Transverse colon (tissue), 4 donors: ENCODE measurements around the gene TMPRSS9. TPM values are rescaled to one million over a fixed set of nuclear protein-coding genes. Genes with fewer than 3 reads are reported as not detected.
"Not testable (repeated sequence)": the region's sequence is repeated elsewhere in the genome, so short reads cannot be mapped to it uniquely, and the experiment has no call there.

Source experiments
- DNase-seq: peaks from one replicate; pipeline ENCODE4 v3.0.0-alpha.2; 2019
- H3K27ac ChIP-seq, 4 donors: fragments of 200-600 bp; sonication (generic); 2 replicates each; pipeline ENCODE4 v1.5.1; 2016 to 2018; ENCODE audit warnings: inconsistent platforms in 4 of 4
- H3K27me3 ChIP-seq: fragments of 200-600 bp; sonication (generic); 2 replicates; pipeline ENCODE4 v1.5.1; 2017; ENCODE audit warnings: inconsistent platforms
- H3K36me3 ChIP-seq, 4 donors: fragments of 200-600 bp; sonication (generic); 2 replicates each; pipeline ENCODE4 v1.5.1; 2017 to 2019; ENCODE audit warnings: inconsistent platforms in 4 of 4
- H3K4me1 ChIP-seq, 4 donors: fragments of 200-600 bp; sonication (generic); 2 replicates each; pipeline ENCODE4 v1.5.1; 2017 to 2020; ENCODE audit warnings: inconsistent platforms in 4 of 4
- H3K4me3 ChIP-seq, 4 donors: fragments of 200-600 bp; sonication (generic); 1 replicate in 1 of 4; 2 replicates in 3 of 4; pipeline versions ENCODE4 v1.5.1 to v1.6.1; 2017 to 2019; ENCODE audit warnings: inconsistent platforms in 4 of 4
- H3K9me3 ChIP-seq, 2 donors: fragments of 200-600 bp; sonication (generic); 2 replicates each; pipeline ENCODE4 v1.5.1; 2017 to 2019; ENCODE audit warnings: inconsistent platforms in 2 of 2
- EP300 ChIP-seq: sonication (generic); formaldehyde crosslinking; IDR thresholded peaks from one replicate; pipeline ENCODE4 v1.6.1; 2017; ENCODE audit warnings: antibody characterized with exemption, low read depth
- POLR2A ChIP-seq: fragments of 450-650 bp; IDR thresholded peaks from one replicate; pipeline ENCODE4 v1.6.1; 2016; ENCODE audit warnings: antibody characterized with exemption, mild to moderate bottlenecking, moderate library complexity
- POLR2AphosphoS5 ChIP-seq, 3 donors: sonication (generic); formaldehyde crosslinking; IDR thresholded peaks; one replicate each; pipeline ENCODE4 v1.6.1; 2016; ENCODE audit warnings: antibody characterized with exemption in 3 of 3
- WGBS, 2 donors: methylation state at CpG; one replicate each; pipeline ENCODE4 v1.1.5; 2018; ENCODE audit warnings: low coverage in 1 of 2; 5-methylcytosine and 5-hydroxymethylcytosine counted together
- in situ Hi-C, 4 donors: fragments of 200-750 bp; cut with MboI; loops; one replicate each; pipeline versions ENCODE4 v1.15.0 to v1.15.1; 2017; ENCODE audit warnings: low sequenced_read_pairs in 3 of 4, low pct_ligation_motif_present in 1 of 4, low pct_unique_long_range_greater_than_20kb in 1 of 4
- intact Hi-C: fragments of 100-400 bp; cut with DNase I; formaldehyde crosslinking; loops from one replicate; pipeline ENCODE4 v1.15.1; 2023; ENCODE audit warnings: low total_unique reads
- total RNA-seq, 4 donors: library from RNA; depleted of rRNA; stranded (reverse); fragments of >200 nt; gene quantifications; one replicate each; pipeline ENCODE4 v1.1.0, GENCODE V29; 2016
- TF ChIP-seq, protein P1 (sequence below), 5 experiments: fragments of 200-600 bp in 3 of 5; fragments of 450-650 bp in 2 of 5; sonication (generic) in 3 of 5; IDR thresholded peaks; 1 replicate in 2 of 5; 2 replicates in 3 of 5; pipeline ENCODE4 v1.5.1; 2016 to 2017; ENCODE audit warnings: antibody characterized with exemption in 5 of 5, inconsistent platforms in 3 of 5, mild to moderate bottlenecking in 2 of 5, moderate library complexity in 1 of 5

TMPRSS9 gene
- total RNA-seq, 4 donors from 2014 or later, result 0.27 TPM; not detected in 3

DNA sequence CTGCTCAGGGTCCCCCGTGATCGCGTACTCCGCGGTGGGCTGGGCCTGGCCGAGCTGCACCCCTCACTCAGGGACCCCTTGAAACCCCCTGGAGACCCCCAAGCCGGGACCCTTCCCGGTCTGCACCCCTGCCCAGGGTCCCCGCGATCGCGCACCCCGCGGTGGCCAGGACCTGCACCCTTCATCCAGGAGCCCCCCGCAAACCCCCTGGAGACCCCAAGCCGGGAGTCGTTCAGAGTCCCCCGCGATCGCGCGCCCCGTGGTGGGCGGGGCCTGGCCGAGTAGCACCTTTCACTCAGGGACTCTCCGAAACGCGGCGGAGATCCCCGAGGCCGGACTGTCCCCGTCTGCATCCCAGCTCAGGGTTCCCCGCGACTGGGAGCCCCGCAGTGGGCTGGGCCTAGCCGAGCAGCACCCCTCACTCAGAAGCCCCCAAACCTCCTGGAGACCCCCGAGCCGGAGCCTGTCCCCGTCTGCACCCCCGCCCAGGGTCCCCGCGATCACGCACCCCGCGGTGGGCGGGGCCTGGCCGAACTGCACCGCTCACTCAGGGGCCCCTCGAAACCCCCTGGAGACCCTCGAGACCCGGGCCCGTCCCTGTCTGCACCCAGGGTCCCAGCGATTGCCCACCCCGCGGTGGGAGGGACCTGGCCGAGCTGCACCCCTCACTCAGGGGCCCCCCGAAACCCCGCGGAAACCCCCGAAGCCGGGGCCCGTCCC lies 95.9 kb downstream of the TMPRSS9 start:
- Histone ChIP-seq H3K27ac (peak overlapping the region; percentile 49 to 87 (median 84)), H3K9me3 (no peaks in the 10 kb centered on the region), H3K4me1 (peaks cover 8 to 20% (median 16%) of the 10 kb centered on the region in 4 donors), H3K4me3 (peak overlapping the region; percentile 81 to 100 (median 96)), H3K27me3 (no peaks in the 10 kb centered on the region), H3K36me3 (no peaks in the 10 kb centered on the region)
- WGBS, 2 donors, result 1% methylated on average over 21 of the region's 62 CpGs; no CpG with 5 or more reads in 1 of the 2 donors
- TF ChIP-seq EP300 (no peak), POLR2A (no peak), POLR2AphosphoS5 (IDR thresholded peaks at IDR 0.05) (no peak)
- TF ChIP-seq, protein P1, sequence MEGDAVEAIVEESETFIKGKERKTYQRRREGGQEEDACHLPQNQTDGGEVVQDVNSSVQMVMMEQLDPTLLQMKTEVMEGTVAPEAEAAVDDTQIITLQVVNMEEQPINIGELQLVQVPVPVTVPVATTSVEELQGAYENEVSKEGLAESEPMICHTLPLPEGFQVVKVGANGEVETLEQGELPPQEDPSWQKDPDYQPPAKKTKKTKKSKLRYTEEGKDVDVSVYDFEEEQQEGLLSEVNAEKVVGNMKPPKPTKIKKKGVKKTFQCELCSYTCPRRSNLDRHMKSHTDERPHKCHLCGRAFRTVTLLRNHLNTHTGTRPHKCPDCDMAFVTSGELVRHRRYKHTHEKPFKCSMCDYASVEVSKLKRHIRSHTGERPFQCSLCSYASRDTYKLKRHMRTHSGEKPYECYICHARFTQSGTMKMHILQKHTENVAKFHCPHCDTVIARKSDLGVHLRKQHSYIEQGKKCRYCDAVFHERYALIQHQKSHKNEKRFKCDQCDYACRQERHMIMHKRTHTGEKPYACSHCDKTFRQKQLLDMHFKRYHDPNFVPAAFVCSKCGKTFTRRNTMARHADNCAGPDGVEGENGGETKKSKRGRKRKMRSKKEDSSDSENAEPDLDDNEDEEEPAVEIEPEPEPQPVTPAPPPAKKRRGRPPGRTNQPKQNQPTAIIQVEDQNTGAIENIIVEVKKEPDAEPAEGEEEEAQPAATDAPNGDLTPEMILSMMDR (IDR thresholded peaks at IDR 0.05), result no peak
- intact Hi-C loops (no loop called here), in situ Hi-C loops (no loop called here)
- peak; percentile 61 for DNase-seq

DNA sequence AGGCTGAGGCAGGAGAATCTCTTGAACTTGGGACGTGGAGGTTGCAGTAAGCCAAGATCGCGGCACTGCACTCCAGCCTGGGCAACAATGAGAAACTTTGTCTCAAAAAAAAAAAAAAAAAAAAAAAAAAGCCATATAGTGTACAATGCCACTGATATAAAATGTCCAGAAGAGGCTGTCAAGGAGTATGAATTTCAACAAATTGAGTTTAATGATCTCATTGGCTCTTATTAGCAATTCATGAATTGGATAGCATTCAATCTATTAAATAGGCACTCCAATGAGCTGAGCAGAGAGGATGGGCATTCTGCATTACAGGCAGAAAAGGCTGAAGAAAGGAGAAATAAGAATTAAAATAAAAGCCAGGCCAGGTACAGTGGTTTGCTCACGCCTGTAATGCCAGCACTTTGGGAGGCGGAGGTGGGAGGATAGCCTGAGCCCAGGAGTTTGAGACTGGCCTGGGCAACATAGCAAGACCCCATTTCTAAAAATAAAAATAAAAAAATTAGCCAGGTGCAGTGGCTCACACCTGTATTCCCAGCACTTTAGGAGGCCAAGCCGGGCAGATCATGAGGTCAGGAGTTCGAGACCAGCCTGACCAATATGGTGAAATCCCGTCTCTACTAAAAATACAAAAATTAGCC lies 97.5 kb downstream of the TMPRSS9 start:
- WGBS, 2 donors, result 68 to 75% methylated on average over 5 to 8 of the region's 8 CpGs
- intact Hi-C loops, result no loop called here
- Histone ChIP-seq H3K4me3 (peak overlapping the region in 3 of 4 donors; percentile 26 to 99 (median 50)), H3K27me3 (no peaks in the 10 kb centered on the region), H3K27ac (peak overlapping the region; percentile 84 to 92 (median 88)), H3K4me1 (peaks cover 11 to 32% (median 29%) of the 10 kb centered on the region in 4 donors), H3K9me3 (no peaks in the 10 kb centered on the region), H3K36me3 (no peaks in the 10 kb centered on the region)
- in situ Hi-C loops, result no loop called here
- TF ChIP-seq POLR2A (no peak), EP300 (no peak), POLR2AphosphoS5 (IDR thresholded peaks at IDR 0.05) (no peak)
- TF ChIP-seq, protein P1 (IDR thresholded peaks at IDR 0.05), result no peak
- DNase-seq, result no peak

DNA sequence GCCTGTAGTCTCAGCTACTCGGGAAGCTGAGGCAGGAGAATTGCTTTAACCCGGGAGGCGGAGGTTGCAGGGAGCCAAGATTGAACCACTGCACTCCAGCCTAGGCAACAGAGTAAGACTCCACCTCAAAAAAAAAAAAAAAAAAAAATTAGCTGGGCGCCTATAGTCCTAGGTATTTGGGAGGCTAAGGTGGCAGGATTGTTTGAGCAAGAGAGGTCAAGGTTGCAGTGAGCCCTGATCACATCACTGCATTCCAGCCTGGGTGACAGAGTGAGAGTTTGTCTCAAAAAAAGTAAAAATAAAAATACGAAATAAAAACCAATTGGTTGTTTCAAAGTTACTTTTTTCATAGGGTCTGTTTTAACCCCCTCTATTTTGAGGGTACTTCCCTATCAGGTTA lies 98.0 kb downstream of the TMPRSS9 start:
- in situ Hi-C loops, result no loop called here
- Histone ChIP-seq H3K27ac (no peak overlapping the region), H3K27me3 (no peaks in the 10 kb centered on the region), H3K4me3 (no peak overlapping the region), H3K36me3 (no peaks in the 10 kb centered on the region), H3K4me1 (peaks cover 11 to 36% (median 31%) of the 10 kb centered on the region in 4 donors), H3K9me3 (no peaks in the 10 kb centered on the region)
- 88 to 96% methylated on average over 5 of the region's 5 CpGs for WGBS, 2 donors
- no peak for DNase-seq
- TF ChIP-seq POLR2AphosphoS5 (IDR thresholded peaks at IDR 0.05), result no peak
- no peak for TF ChIP-seq POLR2A
- TF ChIP-seq, protein P1 (IDR thresholded peaks at IDR 0.05), result no peak
- no peak for TF ChIP-seq EP300
- intact Hi-C loops, result no loop called here

DNA sequence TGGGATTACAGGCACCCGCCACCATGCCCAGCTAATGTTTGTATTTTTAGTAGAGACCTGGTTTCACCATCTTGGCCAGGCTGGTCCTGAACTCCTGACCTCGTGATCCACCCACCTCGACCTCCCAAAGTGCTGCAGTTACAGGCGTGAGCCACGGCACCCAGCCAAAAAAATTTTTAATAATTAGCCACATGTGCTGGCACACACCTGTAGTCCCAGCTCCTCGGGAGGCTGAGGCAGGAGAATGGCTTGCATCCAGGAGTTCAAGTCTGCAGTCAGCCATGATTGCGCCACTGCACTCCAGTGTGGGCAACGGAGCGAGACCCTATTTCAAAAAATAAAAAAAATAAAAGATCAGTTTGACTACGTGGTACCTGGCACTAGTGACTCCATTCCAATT lies 98.7 kb downstream of the TMPRSS9 start:
- DNase-seq, H3K36me3 ChIP-seq, H3K27ac ChIP-seq, intact Hi-C loops, H3K9me3 ChIP-seq, H3K4me3 ChIP-seq, in situ Hi-C loops, H3K27me3 ChIP-seq: not testable (repeated sequence)
- WGBS, 2 donors, result 73 to 83% methylated on average over 5 to 10 of the region's 10 CpGs
- H3K4me1 ChIP-seq, result peaks cover 11 to 36% (median 31%) of the 10 kb centered on the region in 4 donors
